SK-N-MC (cell line): ENCODE results near the gene RAB3GAP1.

Experiments used
- EZH2 ChIP-seq: fragments of 200-600 bp; sonication (generic); IDR thresholded peaks from one replicate; pipeline ENCODE4 v1.6.1; 2017; ENCODE audit warnings: antibody characterized with exemption
- POLR2AphosphoS5 ChIP-seq: IDR thresholded peaks from 2 replicates; pipeline ENCODE4 v1.6.1; 2012; ENCODE audit warnings: mild to moderate bottlenecking, low read depth, low read length, borderline replicate concordance

- no peak for TF ChIP-seq EZH2
- no peak for TF ChIP-seq POLR2AphosphoS5
These were observed 110.7 kb downstream of the RAB3GAP1 start for GRCh38 chr2:135162786-135163185.
